ENCODE data around the gene MIAT. TPM values are rescaled to one million over a fixed set of nuclear protein-coding genes. Genes with fewer than 3 reads are reported as not detected.

MIAT gene
- total and polyA plus RNA-seq, 11 donors: 0.12 to 2.7 (median 0.47) TPM

DNA sequence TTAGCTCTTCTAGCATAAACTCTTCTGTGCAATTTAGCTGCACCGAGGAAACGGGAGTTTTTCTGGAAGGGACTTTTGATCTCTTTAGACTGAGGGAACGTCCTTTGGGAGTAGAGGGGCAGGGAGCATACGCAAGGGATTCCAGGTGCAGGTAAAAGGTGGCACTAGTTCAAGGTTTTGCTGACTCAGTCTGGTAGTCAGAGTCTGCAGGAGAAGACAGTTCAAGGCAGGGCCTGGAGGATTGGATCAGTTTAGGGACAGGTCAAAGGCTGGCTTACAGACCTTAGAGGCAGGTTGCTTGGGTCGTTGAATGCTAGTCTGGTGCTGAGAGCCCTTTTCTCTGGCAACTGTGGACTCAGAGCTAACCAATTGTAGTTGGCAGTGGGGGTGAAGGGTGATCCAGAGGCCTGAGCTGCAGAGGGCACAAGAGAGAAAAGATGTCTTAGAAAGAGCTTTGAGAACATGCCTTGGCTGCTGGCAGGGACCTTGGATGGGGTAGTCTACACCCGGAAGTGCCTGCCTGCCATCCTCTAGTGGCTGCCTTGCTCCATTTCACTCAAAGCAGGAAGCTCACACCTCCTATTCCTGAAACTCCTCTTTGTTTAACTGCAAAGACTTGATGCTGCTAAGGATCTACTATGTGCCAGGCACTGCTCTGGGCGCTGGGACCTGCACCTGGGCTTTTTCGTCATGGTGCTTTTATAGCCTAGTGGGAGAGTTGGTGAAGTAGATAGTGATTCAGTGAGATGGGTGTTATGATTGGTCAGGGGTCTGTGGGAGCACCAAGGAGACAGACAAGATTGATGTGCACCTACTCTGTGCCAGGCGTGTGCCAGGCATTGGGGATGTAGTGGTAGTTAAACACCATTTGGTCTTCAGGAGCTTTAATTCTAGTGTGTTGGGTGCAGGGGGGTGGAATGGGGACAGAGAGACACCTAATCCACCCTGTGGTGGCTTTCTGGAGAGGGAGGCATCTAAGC, 17.1 kb downstream of the MIAT start:
- Histone ChIP-seq H3K4me3 (peak overlapping the region in 5 of 12 donors; percentile 76 to 92 (median 84)), H3K9me3 (no peaks in the 10 kb centered on the region), H3K27ac (peak overlapping the region in 6 of 12 donors; percentile 92 to 100 (median 97)), H3K36me3 (no peaks in the 10 kb centered on the region), H3K27me3 (no peaks in the 10 kb centered on the region), H3K4me1 (peaks cover 0 to 54% (median 24%) of the 10 kb centered on the region in 12 donors)
- WGBS, 4 donors: 83 to 92% (median 87%) methylated on average over 9 of the region's 9 CpGs
- intact Hi-C loops (cut with DNase I): loop anchor here in 8 of 10 donors (5.0 to 10.0 kb wide), 8 partner anchors 80 to 1920 kb away; partner anchors contain the start of gene MN1 (in 6 of the 8)
- ATAC-seq (no peak), DNase-seq (no peak)
- TF ChIP-seq, protein P1, sequence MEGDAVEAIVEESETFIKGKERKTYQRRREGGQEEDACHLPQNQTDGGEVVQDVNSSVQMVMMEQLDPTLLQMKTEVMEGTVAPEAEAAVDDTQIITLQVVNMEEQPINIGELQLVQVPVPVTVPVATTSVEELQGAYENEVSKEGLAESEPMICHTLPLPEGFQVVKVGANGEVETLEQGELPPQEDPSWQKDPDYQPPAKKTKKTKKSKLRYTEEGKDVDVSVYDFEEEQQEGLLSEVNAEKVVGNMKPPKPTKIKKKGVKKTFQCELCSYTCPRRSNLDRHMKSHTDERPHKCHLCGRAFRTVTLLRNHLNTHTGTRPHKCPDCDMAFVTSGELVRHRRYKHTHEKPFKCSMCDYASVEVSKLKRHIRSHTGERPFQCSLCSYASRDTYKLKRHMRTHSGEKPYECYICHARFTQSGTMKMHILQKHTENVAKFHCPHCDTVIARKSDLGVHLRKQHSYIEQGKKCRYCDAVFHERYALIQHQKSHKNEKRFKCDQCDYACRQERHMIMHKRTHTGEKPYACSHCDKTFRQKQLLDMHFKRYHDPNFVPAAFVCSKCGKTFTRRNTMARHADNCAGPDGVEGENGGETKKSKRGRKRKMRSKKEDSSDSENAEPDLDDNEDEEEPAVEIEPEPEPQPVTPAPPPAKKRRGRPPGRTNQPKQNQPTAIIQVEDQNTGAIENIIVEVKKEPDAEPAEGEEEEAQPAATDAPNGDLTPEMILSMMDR (IDR thresholded peaks at IDR 0.05): no peak
- no peak for TF ChIP-seq POLR2A (IDR thresholded peaks at IDR 0.05)

DNA sequence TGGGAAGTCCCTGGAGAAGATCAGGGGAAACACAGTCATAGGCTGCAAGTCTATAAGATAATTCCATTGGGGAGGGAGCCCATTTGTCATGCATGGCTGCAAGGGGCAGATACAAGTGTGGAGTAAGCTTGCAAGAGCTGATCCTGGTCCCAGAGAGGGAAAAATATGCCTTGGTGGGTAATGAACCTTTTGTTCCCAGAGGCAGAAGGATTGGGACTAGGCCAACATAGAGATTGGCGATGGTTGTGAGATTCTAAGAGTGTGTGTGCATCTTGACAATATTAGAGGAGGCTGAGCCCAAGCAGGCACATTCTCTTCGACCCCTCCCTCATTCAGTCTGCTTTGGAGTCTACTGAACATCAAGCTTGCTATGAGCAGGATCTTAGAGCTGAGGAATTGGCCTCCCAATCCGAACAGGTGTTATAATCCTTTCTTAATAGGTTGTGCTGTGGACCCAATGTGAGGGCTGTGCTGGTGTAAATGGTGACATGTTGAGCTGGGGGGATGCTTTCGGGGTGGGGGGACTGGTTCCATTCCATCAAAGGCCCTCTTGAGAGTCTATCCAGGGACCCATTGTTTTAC, 18.4 kb downstream of the MIAT start:
- Histone ChIP-seq H3K27ac (peak overlapping the region in 1 of 12 donors; percentile 35), H3K4me3 (no peak overlapping the region), H3K4me1 (peaks cover 0 to 49% (median 24%) of the 10 kb centered on the region in 12 donors), H3K9me3 (no peaks in the 10 kb centered on the region), H3K36me3 (peaks cover 0 to 9% (median 5%) of the 10 kb centered on the region in 9 donors), H3K27me3 (no peaks in the 10 kb centered on the region)
- no peak for TF ChIP-seq POLR2A (IDR thresholded peaks at IDR 0.05)
- TF ChIP-seq, protein P1 (IDR thresholded peaks at IDR 0.05): no peak
- ATAC-seq (no peak), DNase-seq (no peak)
- intact Hi-C loops (cut with DNase I): loop anchor here in 7 of 10 donors (5.0 to 10.0 kb wide), 8 partner anchors 79 to 1919 kb away; partner anchors contain the start of gene MN1 (in 5 of the 7)
- WGBS, 4 donors: 84 to 96% (median 94%) methylated on average over 4 of the region's 4 CpGs

DNA sequence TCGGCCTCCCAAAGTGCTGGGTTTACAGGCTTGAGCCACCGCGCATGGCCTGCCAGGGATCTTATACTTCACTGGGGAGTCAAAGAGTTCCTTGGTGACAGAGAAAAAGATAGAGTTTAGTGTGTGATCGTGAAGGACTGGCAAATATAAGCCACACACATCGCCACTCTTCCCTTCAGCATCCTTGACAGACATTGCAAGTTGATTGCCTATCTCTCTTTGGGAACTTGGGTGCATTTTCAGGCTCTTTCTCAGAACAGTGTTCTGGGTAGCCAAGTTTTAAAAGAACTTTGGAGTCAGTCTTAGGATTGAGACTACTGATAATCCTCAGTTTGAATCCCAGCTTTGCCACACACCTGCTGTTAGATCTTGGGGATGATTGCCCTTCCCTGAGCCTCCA, 19.8 kb downstream of the MIAT start:
- whole genome bisulfite sequencing, 4 donors: 83 to 86% (median 85%) methylated on average over 5 of the region's 5 CpGs
- Histone ChIP-seq H3K27me3 (no peaks in the 10 kb centered on the region), H3K9me3 (peaks cover 0 to 5% (median 0%) of the 10 kb centered on the region in 12 donors), H3K36me3 (peaks cover 0 to 21% (median 14%) of the 10 kb centered on the region in 9 donors), H3K4me3 (no peak overlapping the region), H3K27ac (no peak overlapping the region), H3K4me1 (peaks cover 0 to 40% (median 19%) of the 10 kb centered on the region in 12 donors)
- intact Hi-C loops (cut with DNase I): loop anchor here in 7 of 10 donors (5.0 to 10.0 kb wide), 8 partner anchors 78 to 1918 kb away; partner anchors contain the start of gene MN1 (in 5 of the 7)
- DNase-seq (no peak), ATAC-seq (no peak)
- TF ChIP-seq POLR2A (IDR thresholded peaks at IDR 0.05): no peak
- TF ChIP-seq, protein P1 (IDR thresholded peaks at IDR 0.05): no peak

All from heart left ventricle (tissue), 16 donors.